ENCODE measurements around the gene MAN1C1. TPM values are rescaled to one million over a fixed set of nuclear protein-coding genes. Genes with fewer than 3 reads are reported as not detected.

Gene MAN1C1
- polyA plus RNA-seq, result 10 to 100 TPM in 2 of 3 donors, 1 to 10 TPM in 1; 3.1 to 18.2 (median 12.4) TPM

- WGBS, 3 donors, result 0 to 1% (median 0%) methylated on average over 57 to 113 of the region's 116 CpGs
- no peak within 1 kb of the TSS for H3K27ac ChIP-seq (ENCODE audit: low read depth, low read length)
Observed at GRCh38 chr1:25616095-25616986, at the start of gene MAN1C1. MAN1C1 (plus strand) TSS chr1:25616791; CDS start chr1:25617798, 1,007 bp downstream.

GRCh38 chr1:25567710-25568089, 48.9 kb upstream of the MAN1C1 start:
- H3K27ac ChIP-seq (ENCODE audit: low read depth, low read length), result peak overlapping the region; percentile 11
- 68 to 86% (median 79%) methylated on average over 10 of the region's 10 CpGs for WGBS, 3 donors

GRCh38 chr1:25568090-25568833, 48.3 kb upstream of the MAN1C1 start:
- WGBS, 3 donors, result 53 to 66% (median 58%) methylated on average over 20 to 21 of the region's 21 CpGs
- H3K27ac ChIP-seq (ENCODE audit: low read depth, low read length), result no peak overlapping the region

GRCh38 chr1:25568834-25569596, 47.6 kb upstream of the MAN1C1 start:
- H3K27ac ChIP-seq (ENCODE audit: low read depth, low read length), result no peak overlapping the region
- 76 to 91% (median 77%) methylated on average over 21 of the region's 21 CpGs for WGBS, 3 donors

GRCh38 chr1:25569597-25570396, 46.8 kb upstream of the MAN1C1 start:
- H3K27ac ChIP-seq (ENCODE audit: low read depth, low read length), result no peak overlapping the region
- 80 to 88% (median 82%) methylated on average over 17 to 18 of the region's 18 CpGs for WGBS, 3 donors

GRCh38 chr1:25570798-25571521, 45.6 kb upstream of the MAN1C1 start:
- WGBS, 3 donors, result 84 to 88% (median 84%) methylated on average over 12 of the region's 12 CpGs
- H3K27ac ChIP-seq (ENCODE audit: low read depth, low read length), result no peak overlapping the region

GRCh38 chr1:25571522-25571970, 45.0 kb upstream of the MAN1C1 start:
- H3K27ac ChIP-seq (ENCODE audit: low read depth, low read length), result no peak overlapping the region
- 80 to 88% (median 86%) methylated on average over 6 of the region's 6 CpGs for WGBS, 3 donors

GRCh38 chr1:25572107-25572506, 44.5 kb upstream of the MAN1C1 start:
- H3K27ac ChIP-seq (ENCODE audit: low read depth, low read length), result no peak overlapping the region
- WGBS, 3 donors, result 68 to 82% (median 76%) methylated on average over 5 of the region's 5 CpGs

- no peak overlapping the region for H3K27ac ChIP-seq (ENCODE audit: low read depth, low read length)
- WGBS, 3 donors, result 32 to 41% (median 37%) methylated on average over 18 of the region's 18 CpGs
Observed at GRCh38 chr1:25572708-25573590, 43.6 kb upstream of the MAN1C1 start.

GRCh38 chr1:25573591-25573930, 43.0 kb upstream of the MAN1C1 start:
- WGBS, 3 donors, result 39 to 67% (median 61%) methylated on average over 9 of the region's 9 CpGs
- no peak overlapping the region for H3K27ac ChIP-seq (ENCODE audit: low read depth, low read length)

- 76 to 80% (median 79%) methylated on average over 8 of the region's 8 CpGs for WGBS, 3 donors
- no peak overlapping the region for H3K27ac ChIP-seq (ENCODE audit: low read depth, low read length)
Observed at GRCh38 chr1:25573961-25574360, 42.6 kb upstream of the MAN1C1 start.

- WGBS, 3 donors, result 91 to 98% (median 93%) methylated on average over 2 of the region's 2 CpGs
- no peak overlapping the region for H3K27ac ChIP-seq (ENCODE audit: low read depth, low read length)
Observed at GRCh38 chr1:25575191-25575590, 41.4 kb upstream of the MAN1C1 start.

GRCh38 chr1:25576459-25577133, 40.0 kb upstream of the MAN1C1 start:
- no peak overlapping the region for H3K27ac ChIP-seq (ENCODE audit: low read depth, low read length)
- WGBS, 3 donors, result 90 to 94% (median 91%) methylated on average over 18 of the region's 18 CpGs

GRCh38 chr1:25577134-25577920, 39.3 kb upstream of the MAN1C1 start:
- H3K27ac ChIP-seq (ENCODE audit: low read depth, low read length), result no peak overlapping the region
- 81 to 83% (median 83%) methylated on average over 21 of the region's 21 CpGs for WGBS, 3 donors
